ENCODE measurements around the gene KRT86.

Gene KRT86

DNA sequence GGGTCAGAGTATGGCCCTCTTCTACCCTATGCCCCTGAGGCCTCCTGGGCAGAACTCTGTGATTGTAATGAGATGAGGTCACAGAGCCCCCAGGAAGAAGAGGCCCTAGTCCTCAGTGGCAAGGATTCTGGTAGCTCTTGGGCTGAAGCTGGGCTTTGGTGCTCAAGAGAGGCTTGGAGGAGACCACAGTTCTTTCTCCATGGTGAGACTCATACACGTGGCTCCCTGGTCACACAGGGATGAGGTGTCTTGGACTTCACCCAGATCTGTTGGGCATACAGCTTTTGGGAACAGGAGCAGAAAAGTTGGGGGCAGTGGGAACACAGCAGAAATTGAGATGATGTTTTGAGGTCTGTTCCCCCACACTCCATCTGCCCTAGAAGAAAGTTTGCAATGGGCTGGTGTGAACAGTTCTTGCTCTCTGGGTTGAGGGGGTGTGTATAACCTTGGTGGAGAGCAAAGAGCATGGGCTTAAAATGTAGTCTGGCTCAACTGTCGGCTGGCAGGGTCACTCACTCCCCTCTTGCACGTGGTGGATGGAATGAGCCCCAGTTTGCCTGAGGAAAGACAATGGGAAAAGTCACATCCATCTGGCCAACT is at the start of gene KRT86:
Gene KRT86 (plus strand): TSS at position 125 of the 600 bp plus-strand sequence. CDS start 27,272 bp downstream, outside the sequence.
- no peak for DNase-seq

GRCh38 chr12:52225752-52226151 is 48.7 kb upstream of the KRT86 start:
- no peak for DNase-seq

DNA sequence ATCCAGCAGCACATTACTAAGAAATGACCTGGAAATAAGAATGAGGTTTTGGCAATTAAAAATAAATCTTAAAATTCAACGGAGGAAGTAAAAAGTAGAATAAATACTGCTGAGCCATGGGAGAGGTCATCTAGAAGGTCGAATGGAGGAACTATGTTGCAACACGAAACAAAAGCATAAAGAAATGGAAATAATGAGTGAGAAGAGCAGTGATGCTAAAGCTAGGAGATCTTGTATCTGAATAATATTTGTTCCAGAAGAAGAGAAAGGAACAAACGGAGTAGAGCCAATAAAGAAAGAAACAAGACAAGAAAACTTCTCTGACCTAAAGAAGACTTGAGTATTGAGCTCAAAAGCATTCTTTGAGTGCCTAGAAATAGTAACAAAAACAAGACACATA is 48.0 kb upstream of the KRT86 start:
- DNase-seq: no peak

DNA sequence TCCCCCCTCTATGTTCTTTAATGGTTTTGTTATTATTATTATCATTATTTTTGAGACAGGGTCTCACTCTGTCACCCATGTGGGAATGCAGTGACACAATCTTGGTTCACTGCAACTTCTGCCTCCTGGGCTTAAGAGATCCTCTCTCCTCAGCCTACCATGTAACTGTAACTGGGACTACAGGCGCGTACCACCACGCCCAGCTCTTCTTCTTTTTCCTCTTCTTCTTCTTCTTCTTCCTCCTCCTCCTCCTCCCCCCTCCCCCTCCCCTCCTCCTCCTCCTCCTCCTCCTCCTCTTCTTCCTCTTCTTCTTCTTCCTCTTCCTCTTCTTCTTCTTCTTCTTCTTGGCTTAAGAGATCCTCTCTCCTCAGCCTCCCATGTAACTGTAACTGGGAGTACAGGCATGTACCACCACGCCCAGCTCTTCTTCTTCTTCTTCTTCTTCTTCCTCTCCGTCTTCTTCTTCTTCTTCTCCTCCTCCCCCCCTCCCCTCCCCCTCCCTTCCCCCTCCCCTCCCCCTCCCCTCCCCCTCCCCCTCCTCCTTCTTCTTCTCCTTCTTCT is 46.8 kb upstream of the KRT86 start:
- no peak for DNase-seq

DNA sequence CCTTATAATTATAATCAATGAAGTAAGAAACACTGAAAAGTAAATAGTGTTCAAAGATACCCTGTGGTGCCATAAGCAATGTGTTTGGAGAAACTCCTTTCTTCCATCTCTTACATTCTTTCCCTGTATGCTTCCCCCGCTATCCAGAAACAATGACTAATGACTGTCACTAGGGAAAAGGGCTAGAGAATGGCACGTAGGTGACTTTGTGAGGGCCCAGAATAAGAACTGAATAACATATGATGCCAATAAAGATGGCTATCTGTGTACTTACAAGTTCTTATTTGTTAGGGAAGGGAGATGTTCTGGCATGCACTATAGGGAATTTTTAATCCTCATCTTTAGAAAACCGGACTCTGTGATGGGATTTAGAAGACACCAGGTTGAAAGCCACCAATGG is 46.1 kb upstream of the KRT86 start:
- DNase-seq: no peak

DNA sequence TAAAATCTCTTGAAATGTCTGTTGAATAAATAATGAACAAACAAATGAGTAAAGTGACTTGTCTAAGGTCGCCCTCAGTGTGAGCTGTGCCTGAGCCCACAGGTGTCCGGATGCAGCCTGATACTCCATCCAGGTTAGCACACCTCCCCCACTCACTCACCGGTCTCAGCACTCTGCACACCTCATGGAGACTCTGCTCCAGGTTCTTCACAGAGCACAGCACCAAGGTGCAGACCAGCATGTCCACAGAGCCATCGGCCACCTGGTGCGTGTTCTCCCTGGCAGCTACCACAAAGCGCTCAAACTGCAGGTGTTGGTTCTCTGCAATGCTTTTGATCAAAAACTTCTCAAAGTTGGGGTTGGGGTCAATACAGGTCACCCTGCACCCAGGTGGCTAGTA is 45.5 kb upstream of the KRT86 start:
- no peak for DNase-seq

- DNase-seq: no peak
These were observed 44.6 kb upstream of the KRT86 start for GRCh38 chr12:52229836-52230343.

DNA sequence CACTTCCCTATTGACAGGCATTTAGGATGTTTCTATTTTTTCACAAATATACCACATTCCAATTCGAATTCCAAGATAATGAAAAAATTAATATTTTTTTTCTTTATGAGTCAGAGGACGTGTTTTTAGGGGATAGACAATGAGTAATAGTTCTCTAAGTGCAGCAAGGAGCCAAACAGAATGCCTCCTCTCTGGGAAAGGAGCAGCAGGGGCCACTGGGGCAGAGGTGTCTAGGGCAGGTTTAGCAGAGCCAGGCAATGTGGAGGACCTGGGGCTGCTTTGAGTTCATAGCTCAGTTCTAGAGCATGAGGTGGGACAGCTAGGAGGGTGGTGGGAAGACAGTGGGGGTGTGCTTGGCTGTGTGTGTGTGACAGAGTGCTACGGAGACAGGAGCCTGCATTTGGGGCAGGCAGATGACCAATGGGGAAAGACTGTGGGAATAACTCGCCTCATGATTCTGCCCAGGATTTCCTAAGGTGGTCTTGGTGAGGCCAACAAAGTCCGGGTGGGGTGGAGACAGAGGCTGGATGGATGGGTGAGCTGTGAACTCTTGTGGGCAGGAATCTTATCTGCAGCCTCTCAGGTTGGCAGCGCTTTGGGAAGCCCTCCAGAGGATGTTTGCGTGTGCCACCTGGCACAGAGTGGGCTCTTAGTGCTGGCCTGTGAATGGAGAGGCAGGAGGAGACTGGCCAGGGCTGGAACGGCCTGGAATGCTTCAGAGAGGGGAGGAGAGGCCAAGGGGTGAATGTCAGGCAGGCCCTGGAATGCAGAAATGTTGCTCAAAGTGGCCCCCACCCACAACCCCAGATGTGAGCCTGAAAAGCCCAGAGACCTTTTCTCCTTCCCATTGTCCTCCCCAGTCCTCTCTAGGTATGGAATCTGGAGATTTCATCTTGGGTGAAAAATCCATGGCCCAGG is 43.8 kb upstream of the KRT86 start:
- DNase-seq: no peak

- DNase-seq: no peak
These were observed 42.9 kb upstream of the KRT86 start for GRCh38 chr12:52231305-52232202.

GRCh38 chr12:52232203-52232673 is 42.2 kb upstream of the KRT86 start:
- DNase-seq: no peak

DNA sequence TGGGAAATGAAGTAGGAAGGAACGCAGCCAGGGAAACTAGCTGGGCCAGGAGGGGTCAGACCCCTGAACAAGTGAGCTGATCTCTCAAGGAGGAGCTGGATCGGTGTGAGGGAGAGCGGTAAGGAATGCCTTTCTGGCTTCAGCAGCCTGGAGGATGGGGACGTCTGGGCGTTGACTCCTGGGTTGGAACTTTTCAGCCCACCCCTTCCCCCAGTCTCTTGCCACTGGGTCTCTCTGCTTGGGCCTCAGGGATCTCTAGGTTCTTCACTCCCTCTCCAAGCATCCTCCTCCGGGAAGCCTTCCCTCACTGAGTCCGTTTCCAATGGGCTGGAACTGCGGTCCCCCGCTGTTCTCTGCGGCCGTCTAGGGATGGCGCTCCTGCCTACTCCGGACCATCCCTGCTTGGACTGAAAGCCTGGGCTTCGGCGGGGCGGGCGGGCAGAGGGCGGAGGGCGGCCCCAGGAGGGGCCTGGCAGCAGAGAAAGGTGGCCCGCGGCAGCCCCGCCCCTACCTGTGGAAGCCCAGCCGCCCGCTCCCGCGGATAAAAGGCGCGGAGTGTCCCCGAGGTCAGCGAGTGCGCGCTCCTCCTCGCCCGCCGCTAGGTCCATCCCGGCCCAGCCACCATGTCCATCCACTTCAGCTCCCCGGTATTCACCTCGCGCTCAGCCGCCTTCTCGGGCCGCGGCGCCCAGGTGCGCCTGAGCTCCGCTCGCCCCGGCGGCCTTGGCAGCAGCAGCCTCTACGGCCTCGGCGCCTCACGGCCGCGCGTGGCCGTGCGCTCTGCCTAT is 41.6 kb upstream of the KRT86 start, which contains the start of gene KRT7:
Gene KRT7 (plus strand): TSS at position 570 of the 788 bp plus-strand sequence. CDS start 54 bp downstream, at position 624.
- DNase-seq: no peak

DNA sequence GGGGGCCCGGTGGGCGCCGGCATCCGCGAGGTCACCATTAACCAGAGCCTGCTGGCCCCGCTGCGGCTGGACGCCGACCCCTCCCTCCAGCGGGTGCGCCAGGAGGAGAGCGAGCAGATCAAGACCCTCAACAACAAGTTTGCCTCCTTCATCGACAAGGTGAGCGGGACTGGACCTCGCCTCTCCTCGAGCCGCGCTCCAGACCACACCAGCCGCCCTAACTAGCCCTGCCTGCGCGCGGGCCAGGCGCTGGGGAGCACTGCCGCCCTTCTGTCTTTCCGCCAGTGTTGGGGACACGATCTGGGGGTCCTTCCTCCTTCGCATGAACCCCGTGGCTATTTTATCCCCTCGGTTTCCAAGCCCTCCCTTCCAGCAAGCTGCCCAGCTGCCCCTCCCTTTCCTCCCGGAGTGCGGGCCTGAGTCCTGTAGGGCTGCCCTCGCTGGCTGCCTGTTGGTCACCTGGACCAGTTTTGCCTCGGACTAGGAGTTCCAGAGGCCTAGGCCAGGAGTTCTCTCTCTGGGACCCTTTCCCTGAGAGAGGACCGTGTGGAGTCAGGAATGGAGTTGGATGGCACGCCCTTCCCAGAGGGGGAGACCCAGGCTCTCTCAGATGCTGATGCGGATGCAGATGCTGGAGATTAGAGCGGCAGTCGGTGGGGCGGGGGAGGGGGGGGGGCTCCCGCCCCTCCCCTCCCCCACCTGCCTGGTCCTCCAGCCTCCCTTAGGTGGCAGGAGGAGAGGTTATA is 40.8 kb upstream of the KRT86 start:
- no peak for DNase-seq

DNA sequence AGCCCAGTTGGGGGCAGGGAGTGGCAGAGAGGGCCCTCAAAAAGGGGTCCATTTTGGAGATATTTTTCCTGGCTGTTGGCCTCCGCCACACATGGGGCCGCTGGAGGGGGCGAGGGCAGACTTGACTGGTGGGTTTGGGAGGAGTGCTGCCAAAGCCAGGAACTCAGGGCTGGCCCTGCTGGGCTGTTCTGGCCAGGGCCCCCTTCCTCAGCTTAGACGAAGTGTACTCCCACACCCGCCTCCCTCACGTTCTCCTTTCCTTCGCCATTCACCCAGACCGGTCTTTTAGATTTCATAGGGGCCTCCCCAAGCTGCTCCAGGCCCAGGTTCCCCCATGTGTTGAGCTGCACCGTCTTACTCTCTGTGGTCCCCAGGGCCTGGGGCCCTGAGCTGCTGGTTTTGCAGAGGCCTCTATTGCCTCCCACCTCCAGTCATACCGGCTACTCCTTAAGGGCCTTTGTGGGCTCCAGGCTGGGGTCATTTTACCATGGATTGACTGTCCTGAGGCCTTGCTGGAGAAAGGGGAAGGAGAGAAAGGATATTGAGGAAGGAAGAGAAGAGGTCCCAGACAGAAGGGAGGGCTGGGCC is 40.1 kb upstream of the KRT86 start:
- DNase-seq: no peak

DNA sequence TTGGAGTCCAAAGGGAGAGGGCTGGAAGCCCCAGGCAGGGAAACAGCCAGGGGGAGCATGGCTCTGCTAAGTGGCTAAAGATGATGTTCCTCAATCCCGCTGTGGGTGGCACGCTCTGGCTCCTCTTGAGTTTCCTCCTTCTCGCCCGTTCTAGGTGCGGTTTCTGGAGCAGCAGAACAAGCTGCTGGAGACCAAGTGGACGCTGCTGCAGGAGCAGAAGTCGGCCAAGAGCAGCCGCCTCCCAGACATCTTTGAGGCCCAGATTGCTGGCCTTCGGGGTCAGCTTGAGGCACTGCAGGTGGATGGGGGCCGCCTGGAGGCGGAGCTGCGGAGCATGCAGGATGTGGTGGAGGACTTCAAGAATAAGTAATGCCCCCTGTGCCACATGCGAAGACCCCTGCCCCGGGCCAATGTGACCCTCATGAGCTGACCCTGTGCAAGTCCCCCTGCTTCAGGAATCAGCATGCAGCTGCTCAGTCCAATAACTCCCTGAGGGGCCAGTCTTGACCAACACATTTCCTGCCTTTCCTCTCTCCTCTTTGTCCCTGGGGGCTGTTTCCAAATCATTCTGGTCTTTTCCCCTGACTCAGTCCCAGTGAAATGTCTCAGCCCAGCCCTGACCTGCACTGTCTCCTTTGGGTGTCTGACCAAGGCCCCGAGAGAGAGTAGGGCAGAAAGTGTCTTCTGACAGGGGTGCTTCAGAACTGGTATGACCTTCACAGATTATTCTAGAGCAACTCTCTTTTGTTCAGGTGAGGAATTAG is 39.3 kb upstream of the KRT86 start:
- no peak for DNase-seq

GRCh38 chr12:52235822-52236361 is 38.6 kb upstream of the KRT86 start:
- DNase-seq: no peak

DNA sequence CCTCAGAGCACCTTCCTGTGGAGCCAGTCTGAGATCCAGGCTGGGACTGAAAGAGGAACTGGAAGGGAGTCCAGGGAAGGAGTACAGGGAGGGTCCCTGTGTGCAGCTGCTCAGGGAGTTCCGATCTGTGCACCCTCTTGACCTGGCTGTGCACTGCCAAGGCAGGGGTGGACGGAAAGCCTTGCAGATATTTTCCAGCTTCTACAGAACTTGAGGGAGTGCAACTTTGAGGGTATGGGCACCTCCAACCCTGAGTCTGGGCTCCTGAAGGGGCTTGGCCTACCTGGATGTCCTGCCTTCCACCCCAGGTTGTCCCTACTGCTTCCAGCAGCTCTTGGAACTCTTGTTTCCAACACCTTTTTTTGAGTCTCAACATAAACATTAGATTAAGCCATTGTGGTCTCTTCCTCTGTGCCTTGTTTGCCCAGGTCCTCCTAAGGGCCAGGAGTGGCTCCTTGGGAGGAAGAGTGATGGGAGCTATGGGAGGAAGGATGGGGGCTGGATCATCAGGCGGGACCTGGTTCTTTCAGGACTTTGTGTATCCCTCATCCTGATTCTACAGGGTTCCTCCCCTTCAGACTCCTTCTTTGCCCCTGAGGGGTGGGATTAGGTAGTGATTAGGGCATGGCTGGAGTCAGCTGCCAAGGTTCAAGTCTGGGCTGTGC is 37.9 kb upstream of the KRT86 start:
- DNase-seq: no peak

- no peak for DNase-seq
These were observed 36.1 kb upstream of the KRT86 start for GRCh38 chr12:52238207-52238840.

Measured in activated CD4-positive, alpha-beta T cell treated with anti-CD3 and anti-CD28 coated beads, Interleukin-2, amount 50 U/mL, for 16 hours (primary cell).